Hippocampal formation (tissue), 2 donors: ENCODE results near the gene SSTR3.
"Not testable (repeated sequence)": the region's sequence is repeated elsewhere in the genome, so short reads cannot be mapped to it uniquely, and the experiment has no call there.

Experiments
- DNase-seq, 2 donors: peaks; one replicate each; lab custom pipeline; 2025; lab: John Stamatoyannopoulos, UW

Gene SSTR3

DNA sequence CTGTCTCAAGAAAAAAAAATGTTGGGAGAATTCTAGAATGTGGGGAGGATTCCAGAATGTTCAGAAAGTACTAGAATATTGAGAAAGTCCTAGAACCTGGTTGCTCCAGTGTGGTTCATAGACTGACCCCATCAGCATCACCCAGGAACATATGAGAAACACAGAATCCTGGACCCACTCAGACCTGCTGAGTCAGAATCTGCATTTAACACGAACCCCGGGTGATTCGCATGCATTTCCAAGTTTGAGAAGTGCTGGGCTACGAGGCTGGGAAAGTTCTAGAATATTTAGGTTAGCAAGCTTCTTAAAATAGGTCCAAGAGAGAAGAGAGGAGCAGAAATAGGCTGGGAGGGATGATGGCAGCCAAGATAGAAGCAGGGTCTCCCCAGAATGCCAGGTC is 30.6 kb downstream of the SSTR3 start:
- no peak for DNase-seq

DNA sequence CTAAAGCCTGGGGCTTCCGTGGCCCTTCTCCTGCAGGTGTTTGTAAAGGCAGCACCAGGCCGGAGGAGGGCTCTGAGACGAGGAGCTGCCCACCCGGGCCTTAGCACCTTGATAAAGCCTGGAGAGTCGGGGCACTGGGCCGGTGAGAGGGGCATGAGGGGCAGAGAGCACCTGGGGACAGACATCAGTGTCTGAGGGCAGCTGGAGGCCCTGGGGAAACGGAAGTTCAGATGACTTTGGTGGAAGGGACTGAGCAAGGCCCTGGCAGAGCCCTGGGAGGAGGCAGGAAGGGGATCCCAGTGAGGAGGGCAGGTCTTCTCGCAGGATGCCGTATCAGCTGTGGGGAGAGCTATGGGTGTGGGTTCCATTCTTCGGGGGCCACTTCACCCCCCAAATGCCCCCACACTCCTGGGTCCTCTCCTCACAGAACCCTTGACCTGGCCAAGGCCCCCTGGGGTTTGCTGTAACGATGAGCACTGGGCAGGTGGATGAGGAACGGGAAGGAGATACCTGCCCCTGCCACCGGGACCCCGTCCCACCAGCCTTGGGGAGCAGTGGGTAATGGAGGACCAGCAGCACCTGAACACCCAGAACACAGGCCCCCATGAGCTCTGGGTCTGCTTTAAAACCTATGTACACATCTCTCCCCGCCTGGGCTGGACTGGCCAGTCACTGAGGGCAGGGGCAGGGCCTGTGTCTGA is 31.6 kb downstream of the SSTR3 start:
- DNase-seq: no peak

DNA sequence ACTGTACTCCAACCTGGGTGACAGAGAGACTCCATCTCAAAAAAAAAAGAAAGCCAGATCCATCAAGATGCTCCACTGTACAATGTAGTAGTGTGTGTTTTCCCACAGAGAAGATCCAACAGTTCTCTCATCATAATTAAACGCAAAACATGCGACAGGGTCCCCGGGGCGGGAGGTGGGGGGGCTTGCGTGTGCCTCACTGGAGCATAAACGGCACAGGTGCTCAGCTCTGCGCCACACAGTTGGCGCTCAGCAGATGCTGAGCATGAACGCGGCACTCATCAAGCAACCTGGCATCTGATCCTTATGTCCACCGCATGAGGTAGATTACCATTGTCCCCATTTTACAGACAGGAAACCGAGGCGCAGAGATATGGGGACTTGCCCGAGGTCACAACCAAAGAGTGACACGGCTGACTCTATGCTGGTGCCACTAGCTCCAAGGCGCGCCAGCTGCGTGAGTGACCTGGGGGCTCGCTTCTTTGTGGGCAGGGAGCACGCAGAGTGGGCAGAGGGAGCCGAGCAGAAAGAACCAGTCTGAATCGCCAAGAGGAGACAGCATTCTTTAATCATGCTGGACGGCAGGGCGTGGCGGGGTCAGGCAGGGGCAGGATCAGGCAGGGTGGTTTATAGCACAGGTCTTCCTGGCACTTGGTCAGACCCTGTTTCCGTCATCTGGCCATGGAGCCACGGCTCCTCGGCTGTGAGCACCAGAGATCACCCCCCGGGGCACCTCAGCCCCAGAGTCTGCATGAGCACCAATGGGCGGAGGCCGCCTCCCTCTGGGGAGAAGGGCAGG is 32.5 kb downstream of the SSTR3 start:
- DNase-seq: no peak

DNA sequence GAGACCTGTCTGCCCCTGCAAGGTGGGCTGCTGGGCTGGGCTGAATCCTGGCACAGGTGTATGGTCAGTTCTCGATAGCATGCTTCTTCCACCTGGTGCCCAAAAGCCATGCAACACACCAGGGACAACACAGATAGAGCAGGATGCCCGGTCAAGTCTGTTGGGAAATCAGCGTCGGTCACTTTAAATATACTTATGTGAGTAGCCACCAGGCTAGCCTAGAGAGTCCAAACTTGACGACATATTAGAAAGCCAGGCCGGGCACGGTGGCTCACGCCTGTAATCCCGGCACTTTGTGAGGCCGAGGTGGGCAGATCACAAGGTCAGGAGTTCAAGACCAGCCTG is 33.2 kb downstream of the SSTR3 start:
- no peak for DNase-seq

DNA sequence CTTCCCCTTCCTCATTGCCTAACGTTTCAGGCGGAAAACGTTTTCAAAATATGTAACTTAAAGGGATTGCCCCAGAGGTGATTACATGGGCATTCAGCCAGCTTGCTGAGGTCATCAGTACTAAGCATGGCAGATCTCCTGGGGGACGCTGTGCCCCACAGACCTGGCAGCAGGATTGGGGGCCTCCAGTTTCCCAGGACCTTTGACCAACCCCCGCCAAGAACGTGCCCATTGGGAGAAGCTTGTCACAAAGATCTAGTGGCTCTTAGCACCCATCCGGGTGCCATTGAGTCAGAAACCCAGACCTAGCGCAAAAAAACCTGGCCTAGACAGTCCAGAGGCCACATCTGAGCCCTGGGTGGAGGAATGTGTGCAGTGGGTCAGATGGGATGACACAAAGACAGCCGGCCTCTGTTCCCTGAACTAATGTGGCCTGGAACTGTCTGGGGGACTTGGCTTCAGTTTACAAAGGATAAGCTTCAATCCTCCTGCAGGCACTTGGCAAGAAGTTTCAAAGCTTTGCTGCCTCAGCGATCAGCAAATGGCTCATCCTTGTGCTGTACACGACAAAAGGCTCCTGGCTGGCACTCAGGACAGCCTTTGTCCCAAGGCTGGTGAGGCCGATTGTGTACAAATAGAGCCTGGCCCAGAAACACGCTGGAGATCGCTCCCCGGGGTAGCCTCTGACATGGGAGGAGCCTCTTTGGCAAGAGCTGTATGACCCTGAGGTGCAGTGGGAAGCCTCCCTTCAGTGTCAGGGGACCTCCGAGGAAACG is 33.7 kb downstream of the SSTR3 start:
- DNase-seq: no peak

DNA sequence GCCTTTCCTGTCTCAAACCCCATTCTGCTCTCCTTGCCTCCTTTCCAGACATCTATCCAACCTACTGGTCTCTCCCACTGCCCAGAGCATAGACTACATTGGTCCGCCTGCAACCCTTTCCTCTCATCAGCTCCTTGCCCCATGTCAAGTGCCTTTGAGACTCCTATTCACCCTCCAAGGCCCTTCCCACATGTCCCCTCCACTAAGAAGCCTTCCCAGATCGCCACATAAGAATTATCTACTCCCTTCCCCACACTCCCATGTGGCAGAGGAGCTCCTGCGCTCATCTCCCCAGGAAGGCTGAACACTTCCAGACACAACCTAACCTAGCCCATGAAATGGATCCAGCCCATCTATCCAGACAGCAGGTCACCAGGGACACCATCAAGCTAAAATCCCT is 34.5 kb downstream of the SSTR3 start:
- DNase-seq: no peak

DNA sequence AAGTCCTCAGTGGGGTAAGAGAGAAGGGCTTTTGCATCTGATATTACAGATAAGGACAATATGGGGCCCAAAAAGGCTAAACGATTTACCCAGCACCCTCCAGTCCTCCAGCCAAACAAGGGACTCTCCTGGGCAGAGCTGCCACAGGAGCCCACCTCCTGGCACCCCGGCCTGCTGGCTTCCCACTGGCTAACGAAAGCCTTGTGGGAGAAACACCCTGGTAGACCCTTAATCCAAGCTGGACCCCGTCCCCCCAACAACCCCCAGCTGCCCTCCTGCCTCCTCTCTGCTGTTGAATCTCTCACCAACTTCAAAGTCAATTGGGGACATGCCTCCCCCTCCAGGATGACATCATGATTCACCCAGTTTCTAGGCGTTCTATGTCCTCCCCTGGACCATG is 35.1 kb downstream of the SSTR3 start:
- no peak for DNase-seq

DNA sequence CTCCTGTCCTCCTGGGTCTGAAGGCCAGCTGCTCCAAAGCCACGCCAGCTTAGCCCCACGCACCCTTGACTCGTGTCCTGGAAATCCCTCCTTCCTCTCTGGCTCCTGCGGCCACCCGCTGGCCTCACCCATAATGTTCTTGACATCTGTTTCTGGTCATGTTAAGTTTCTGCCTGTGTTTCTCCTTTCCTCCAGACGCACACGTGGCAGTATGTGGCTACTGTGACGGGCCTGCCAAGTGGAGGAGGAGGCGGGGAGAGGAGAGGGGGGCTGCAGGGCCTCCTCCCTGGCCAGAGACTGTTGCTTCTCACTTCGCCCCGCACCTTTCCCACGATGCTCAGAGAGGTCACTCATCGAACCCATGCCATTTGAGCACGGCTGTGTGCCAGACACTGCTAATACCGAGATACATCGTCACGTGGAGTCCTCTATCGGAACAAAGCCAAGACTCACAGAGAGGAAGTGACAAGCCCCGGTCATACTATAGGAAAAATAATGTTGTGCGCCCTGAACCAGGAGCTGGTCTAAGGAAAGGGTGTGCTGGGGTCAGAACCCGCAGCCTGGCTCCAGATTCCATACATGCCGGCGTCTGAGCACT is 35.7 kb downstream of the SSTR3 start:
- DNase-seq: peak in 1 of 2 donors; percentile 10

DNA sequence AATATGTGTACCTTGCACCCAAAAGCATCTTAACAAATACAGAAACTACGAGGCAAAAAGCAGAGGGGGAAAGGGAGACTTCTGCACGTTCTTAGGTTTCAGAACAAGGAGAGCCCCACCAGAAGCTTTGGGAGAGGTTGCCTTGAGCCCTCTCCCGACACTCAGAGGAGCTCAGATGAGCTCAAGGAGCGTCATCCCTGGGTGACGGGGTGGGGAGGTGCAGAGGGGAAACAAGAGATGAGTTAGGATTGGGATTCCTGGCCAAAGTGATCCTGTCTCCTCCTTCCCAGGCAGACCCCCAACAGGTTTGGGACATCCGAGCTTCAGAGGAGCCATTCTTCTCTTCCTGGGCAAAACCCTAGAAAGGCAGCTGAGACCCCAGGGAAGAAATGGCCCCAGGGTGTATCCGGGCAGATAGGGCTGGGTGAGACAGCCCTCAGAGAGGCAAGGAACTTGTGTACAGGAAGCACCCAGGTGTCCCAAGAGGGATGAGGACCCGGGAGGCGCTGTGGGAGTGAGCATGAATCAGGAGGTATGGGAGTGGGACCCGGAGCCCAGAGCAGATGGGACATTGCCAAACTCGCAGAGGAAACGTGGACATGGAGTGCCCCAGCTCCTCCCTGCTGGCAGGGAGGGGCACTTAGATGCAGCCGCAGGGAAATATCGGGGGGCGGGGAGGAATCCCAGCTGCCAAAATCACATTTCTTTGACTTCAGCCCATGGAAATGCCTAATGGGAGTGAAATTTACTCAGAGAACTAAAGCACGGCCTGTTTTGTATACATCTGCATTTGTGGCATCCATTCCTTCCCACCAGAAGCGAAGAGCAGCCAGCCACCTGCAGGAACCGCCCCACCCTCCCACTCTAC is 36.6 kb downstream of the SSTR3 start:
- no peak for DNase-seq

DNA sequence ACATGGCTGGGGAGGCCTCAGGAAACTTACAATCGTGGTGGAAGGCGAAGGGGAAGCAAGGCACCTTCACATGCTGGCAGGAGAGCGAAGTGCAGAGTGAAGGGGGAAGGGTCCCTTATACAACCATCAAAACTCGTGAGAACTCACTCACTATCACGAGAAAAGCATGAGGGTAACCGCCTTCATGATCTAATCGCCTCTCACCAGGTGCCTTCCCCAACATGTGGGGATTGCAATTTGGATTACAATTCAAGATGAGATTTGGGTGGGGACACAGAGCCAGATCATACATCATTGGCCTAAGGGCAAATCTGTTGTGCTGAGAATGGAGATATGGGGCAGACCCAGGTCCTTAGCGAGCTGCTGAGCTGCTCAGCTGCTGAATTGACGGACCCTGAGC is 37.3 kb downstream of the SSTR3 start:
- DNase-seq: no peak

DNA sequence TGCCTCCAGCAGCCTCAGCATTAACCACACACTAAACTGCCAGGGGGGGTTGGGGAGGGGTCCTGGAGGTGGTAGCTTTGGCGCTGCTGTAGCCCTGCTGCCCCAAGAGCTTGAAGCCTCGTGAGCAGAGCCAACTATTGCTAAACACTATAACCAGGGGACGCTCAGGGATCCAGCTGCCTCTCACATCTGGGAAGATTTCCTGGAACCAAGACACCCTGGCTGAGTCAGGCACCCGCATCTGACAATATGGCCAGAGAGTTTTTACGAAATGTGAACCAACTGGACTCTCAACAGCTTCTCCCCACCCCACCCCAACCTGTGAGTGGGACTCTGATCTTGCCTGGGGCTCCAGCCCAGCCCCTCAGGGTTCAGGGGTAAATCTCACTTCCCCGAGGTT is 38.6 kb downstream of the SSTR3 start:
- no peak for DNase-seq

DNA sequence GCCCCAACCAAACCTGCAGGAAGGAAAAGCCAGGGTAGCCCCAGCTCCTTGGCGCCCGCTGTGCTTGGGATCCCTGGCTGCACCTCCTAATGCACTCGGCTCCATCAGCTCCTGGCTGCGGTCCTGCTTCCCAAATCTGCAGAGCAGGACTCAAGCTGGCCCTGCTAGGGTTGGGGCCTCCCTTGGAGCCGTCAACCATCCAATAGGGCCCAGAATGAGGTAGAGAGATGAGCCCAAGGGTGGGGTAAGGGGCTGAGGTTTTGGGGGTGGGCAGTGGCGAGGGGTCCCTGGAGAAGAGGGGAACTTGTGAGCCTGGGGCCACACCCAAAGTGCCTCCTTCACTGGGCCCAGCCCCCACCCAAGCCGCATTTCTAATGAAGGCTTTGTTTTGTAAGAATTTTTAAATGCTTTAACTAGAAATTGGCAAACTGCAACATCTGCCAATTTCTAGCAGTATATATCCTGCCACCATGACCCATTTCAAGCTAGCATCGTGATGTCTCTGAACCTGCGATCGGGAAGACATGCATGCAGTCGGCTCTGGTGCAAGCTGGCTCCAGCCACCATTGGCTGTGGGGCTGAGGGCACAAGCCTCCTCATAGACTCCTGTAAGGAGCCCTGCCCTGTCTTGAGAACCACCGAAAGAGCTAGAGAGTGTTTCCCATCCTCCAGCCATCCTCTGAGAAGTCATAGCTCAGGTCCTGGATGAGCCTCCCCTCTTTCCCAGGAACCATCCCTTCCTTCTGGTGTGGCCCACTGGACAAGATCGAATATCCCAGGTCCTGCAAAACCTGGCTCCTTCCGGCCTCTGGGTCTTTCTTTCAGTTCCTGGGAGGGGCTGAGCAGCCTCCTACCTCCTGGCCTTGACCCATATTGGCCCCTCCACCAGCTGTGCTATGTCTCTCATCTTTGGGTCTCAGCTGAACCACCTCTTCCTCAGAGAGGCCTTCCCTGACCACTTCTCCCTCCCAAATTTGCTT is 39.7 kb downstream of the SSTR3 start:
- no peak for DNase-seq

DNA sequence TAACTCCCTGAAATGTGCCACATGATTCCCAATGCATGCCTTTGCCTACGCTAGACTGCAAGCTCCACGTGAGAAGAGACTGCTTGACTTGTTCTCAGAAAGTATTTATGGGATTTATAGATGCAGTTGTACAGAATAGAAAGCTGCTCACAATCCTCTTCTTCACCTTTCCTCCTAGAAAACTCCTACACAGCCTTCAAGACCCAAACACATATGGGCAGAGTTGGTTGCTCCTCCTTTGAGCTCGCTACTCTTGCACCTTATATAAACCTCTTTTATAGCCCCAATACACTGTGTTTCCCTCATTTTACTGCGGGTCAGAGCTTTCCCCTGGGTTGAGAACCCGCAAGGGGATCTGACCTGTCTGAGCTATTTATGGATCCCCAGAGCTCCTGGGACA is 40.6 kb downstream of the SSTR3 start:
- no peak for DNase-seq

DNA sequence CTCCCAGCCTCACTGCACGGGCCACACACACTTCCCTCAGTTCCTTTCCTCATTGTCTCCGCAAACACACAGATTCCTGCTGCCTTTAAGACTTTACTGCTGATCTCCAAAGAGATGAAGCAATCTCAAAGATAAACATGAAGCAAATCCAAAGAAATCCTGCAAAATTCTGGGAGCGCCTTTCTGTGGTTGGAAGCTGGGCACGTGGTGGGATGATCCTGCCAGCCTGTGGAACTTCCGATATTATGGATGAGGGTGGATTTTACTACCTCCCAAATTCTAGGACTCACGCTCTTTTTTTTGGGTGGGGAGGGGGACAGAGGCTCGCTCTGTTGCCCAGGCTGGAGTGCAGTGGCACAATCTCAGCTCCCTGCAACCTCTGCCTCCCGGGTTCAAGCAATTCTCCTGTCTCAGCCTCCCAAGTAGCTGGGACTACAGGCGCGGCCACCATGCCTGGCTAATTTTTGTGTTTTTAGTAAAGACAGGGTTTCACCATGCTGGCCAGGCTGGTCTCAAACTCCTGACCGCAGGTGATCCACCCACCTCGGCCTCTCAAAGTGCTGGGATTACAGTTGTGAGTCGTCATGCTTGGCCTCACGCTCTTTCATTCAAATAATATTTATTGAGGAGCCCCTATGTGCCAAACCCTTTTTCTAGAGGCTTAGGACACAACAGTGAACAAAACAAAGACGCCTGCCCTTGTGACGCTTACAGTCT is 41.4 kb downstream of the SSTR3 start:
- DNase-seq: not testable (repeated sequence)

DNA sequence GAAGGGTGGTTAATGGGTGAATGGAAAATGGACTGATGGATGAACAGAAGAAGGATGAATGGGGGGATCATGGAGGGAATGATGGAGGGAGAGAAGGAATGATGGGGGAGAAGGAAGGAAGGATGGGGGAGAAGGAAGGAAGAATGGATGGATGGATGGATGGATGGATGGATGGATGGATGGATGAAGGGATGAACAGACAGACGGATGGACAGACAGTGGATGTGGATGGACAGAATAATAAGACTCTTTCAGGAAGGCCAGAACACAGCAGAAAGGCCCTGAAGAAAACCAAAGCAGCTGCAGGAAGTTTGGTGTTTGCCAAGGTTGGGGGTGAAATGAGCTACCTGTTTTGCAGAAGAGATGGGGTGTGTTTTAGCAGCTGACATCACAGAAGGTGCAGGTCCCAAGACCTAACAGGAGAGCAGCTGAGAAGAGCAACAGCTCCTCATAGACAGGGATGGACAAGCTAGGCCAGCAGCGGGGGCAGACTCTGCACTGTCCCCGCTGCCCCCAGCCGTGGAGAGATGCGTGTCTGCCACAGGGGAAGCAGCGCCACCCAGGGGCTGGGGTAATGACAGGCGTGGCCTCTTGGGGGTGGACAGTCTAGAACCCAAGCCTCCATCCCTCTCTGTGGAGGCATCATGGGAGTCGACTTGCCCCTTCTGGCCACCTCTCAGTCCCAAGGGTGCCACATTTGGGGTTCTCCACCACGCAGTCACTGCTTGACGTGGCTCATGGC is 42.2 kb downstream of the SSTR3 start:
- DNase-seq: no peak

DNA sequence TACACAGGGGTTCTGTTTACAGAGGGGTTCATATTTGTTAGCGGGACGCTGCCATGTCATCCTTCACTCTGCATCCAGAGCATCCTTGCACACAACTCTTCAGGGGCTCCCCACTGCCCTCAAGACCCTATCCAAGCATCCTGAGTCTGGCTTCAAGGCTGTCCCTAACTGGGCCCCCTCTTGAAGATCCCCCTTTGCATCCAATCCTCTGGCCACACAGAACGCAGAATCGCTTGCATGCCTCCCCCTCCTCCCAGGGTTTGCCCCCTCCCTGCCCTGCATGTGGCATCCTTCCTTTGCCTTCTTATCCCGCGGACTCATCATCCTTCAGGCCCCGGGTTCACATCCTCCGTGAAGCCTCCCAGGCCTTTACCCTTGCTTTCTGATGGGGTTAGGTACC is 42.9 kb downstream of the SSTR3 start:
- DNase-seq: no peak

DNA sequence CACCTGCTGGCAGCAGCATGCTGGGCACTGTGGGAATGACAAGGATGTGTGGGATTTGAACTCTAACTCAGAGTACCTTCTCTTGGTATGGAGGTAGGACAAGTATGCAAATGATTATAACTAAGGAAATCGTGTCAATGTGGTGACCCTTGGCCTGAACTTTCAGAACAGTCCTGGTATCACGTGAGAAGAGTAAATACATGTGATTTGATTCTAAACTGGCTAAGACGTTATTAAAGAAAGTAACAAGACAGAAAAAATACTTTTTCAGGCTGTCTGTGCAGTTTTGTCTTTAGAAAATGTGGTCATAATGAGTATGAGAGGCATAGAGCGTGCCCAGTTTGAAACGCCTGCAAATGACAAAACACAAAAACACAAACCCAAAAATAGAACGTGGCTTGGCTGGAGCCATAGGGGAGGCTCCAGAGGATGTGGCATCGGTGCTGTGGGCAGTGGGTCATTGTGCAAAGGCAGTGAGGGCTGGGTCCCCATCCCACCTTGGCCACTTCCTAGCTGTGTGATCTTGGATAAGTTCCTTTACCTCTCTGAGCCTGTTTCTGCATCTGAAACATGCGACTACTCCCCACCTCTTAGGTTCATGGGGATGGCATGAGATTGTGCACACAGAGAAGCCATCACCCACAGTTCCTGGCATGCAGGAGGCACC is 44.2 kb downstream of the SSTR3 start:
- DNase-seq: no peak
